ENCODE data around the gene ANGPTL8. TPM values are rescaled to one million over a fixed set of nuclear protein-coding genes. Genes with fewer than 3 reads are reported as not detected.

ANGPTL8 gene
- total and polyA plus RNA-seq, 2 of the 13 experiments (the other 11 are each of a cell fraction or from before 2014, with no cell fraction given) = 27.3 to 243 TPM

- TF ChIP-seq, protein P1, sequence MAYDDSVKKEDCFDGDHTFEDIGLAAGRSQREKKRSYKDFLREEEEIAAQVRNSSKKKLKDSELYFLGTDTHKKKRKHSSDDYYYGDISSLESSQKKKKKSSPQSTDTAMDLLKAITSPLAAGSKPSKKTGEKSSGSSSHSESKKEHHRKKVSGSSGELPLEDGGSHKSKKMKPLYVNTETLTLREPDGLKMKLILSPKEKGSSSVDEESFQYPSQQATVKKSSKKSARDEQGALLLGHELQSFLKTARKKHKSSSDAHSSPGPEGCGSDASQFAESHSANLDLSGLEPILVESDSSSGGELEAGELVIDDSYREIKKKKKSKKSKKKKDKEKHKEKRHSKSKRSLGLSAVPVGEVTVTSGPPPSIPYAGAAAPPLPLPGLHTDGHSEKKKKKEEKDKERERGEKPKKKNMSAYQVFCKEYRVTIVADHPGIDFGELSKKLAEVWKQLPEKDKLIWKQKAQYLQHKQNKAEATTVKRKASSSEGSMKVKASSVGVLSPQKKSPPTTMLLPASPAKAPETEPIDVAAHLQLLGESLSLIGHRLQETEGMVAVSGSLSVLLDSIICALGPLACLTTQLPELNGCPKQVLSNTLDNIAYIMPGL (CRISPR knock-in tag; IDR thresholded peaks at IDR 0.05; ENCODE audit: borderline replicate concordance in 1 of 2, low read depth in 1 of 2) = no peak
- TF ChIP-seq MAF1 (CRISPR knock-in tag; IDR thresholded peaks at IDR 0.05; ENCODE audit: borderline replicate concordance) = no peak
- TF ChIP-seq GABPB1 (CRISPR knock-in tag; IDR thresholded peaks at IDR 0.05) = 0 out of 2 replicates have a peak, but pooled peaks have one; percentile 15
- no peak for TF ChIP-seq ZNF563 (CRISPR knock-in tag; IDR thresholded peaks at IDR 0.05)
- no peak for TF ChIP-seq NFE2L1 (CRISPR knock-in tag; IDR thresholded peaks at IDR 0.05; ENCODE audit: borderline replicate concordance)
- no peak for TF ChIP-seq ETV6 (CRISPR knock-in tag; conservative IDR thresholded peaks at IDR 0.05)
- no peak for TF ChIP-seq RNF219 (CRISPR knock-in tag; IDR thresholded peaks at IDR 0.05)
- no peak for TF ChIP-seq FLYWCH1 (CRISPR knock-in tag; IDR thresholded peaks at IDR 0.05)
- no peak for TF ChIP-seq ZNF317 (CRISPR knock-in tag; IDR thresholded peaks at IDR 0.05)
- TF ChIP-seq, protein P2, sequence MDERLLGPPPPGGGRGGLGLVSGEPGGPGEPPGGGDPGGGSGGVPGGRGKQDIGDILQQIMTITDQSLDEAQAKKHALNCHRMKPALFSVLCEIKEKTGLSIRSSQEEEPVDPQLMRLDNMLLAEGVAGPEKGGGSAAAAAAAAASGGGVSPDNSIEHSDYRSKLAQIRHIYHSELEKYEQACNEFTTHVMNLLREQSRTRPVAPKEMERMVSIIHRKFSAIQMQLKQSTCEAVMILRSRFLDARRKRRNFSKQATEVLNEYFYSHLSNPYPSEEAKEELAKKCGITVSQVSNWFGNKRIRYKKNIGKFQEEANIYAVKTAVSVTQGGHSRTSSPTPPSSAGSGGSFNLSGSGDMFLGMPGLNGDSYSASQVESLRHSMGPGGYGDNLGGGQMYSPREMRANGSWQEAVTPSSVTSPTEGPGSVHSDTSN (CRISPR knock-in tag; IDR thresholded peaks at IDR 0.05) = no peak
- no peak for TF ChIP-seq ARHGAP35 (CRISPR knock-in tag; IDR thresholded peaks at IDR 0.05; ENCODE audit: borderline replicate concordance)
- 0 out of 2 replicates have a peak, but pooled peaks have one; percentile 14 for TF ChIP-seq NFIC (IDR thresholded peaks at IDR 0.05; ENCODE audit: low read length)
- no peak for TF ChIP-seq ZSCAN12 (CRISPR knock-in tag; IDR thresholded peaks at IDR 0.05)
- TF ChIP-seq ZNF501 (CRISPR knock-in tag; IDR thresholded peaks at IDR 0.05) = no peak
- TF ChIP-seq IRF2 (CRISPR knock-in tag; IDR thresholded peaks at IDR 0.05) = 0 out of 2 replicates have a peak, but pooled peaks have one; percentile 15
- TF ChIP-seq NFKB2 (CRISPR knock-in tag; IDR thresholded peaks at IDR 0.05; ENCODE audit: borderline replicate concordance) = no peak
- 0 out of 2 replicates have a peak, but pooled peaks have one; percentile 21 for TF ChIP-seq THAP9 (CRISPR knock-in tag; IDR thresholded peaks at IDR 0.05; ENCODE audit: borderline replicate concordance)
- peak; percentile 19; the same call in 1 of the 2 replicates for TF ChIP-seq FOXO1 (CRISPR knock-in tag; IDR thresholded peaks at IDR 0.05)
- no peak for TF ChIP-seq ZNF121 (CRISPR knock-in tag; IDR thresholded peaks at IDR 0.05)
- TF ChIP-seq RFX5 (IDR thresholded peaks at IDR 0.05; ENCODE audit: low read depth, low read length) = no peak
- TF ChIP-seq KLF6 (CRISPR knock-in tag; IDR thresholded peaks at IDR 0.05) = no peak
- no peak for TF ChIP-seq ZNF557 (CRISPR knock-in tag; IDR thresholded peaks at IDR 0.05)
- peak; percentile 51; the same call in 1 of the 2 replicates for TF ChIP-seq HOXA3 (CRISPR knock-in tag; IDR thresholded peaks at IDR 0.05)
- TF ChIP-seq MTF1 (CRISPR knock-in tag; IDR thresholded peaks at IDR 0.05) = no peak
These were observed 29.4 kb downstream of the ANGPTL8 start (continued) for GRCh38 chr19:11268783-11269267.

All from HepG2 (cell line).